ENCODE data around the gene RFX1. TPM values are rescaled to one million over a fixed set of nuclear protein-coding genes. Genes with fewer than 3 reads are reported as not detected.
"Not testable (repeated sequence)": the region's sequence is repeated elsewhere in the genome, so short reads cannot be mapped to it uniquely, and the experiment has no call there.

RFX1 gene
- total RNA-seq, 1 donor from 2014 or later, result 4.2 TPM

GRCh38 chr19:14027856-14028450 is 21.8 kb upstream of the RFX1 start, which contains the start of gene RLN3:
Gene RLN3 (plus strand): TSS chr19:14028148. CDS start chr19:14028205, 57 bp downstream.
- TF ChIP-seq CTCF (conservative IDR thresholded peaks at IDR 0.05; ENCODE audit: low read depth, low read length), result no peak
- no peak within 1 kb of the TSS for H3K4me3 ChIP-seq (ENCODE audit: low read depth, low read length)
- no peak for DNase-seq (ENCODE audit: low read depth)

GRCh38 chr19:14026652-14027192 is 20.6 kb upstream of the RFX1 start:
- not testable (repeated sequence) for H3K4me3 ChIP-seq (ENCODE audit: low read depth, low read length); DNase-seq (ENCODE audit: low read depth)

GRCh38 chr19:14023404-14024235 is 17.5 kb upstream of the RFX1 start:
- TF ChIP-seq CTCF (conservative IDR thresholded peaks at IDR 0.05; ENCODE audit: low read depth, low read length), result peak; percentile 64
- H3K4me3 ChIP-seq (ENCODE audit: low read depth, low read length), result no peak overlapping the region
- no peak for DNase-seq (ENCODE audit: low read depth)

GRCh38 chr19:14022469-14022868 is 16.3 kb upstream of the RFX1 start:
- H3K4me3 ChIP-seq (ENCODE audit: low read depth, low read length), result no peak overlapping the region
- no peak for TF ChIP-seq CTCF (conservative IDR thresholded peaks at IDR 0.05; ENCODE audit: low read depth, low read length)
- no peak for DNase-seq (ENCODE audit: low read depth)

GRCh38 chr19:14021474-14021873 is 15.4 kb upstream of the RFX1 start:
- no peak for DNase-seq (ENCODE audit: low read depth)
- H3K4me3 ChIP-seq (ENCODE audit: low read depth, low read length), result no peak overlapping the region
- no peak for TF ChIP-seq CTCF (conservative IDR thresholded peaks at IDR 0.05; ENCODE audit: low read depth, low read length)

GRCh38 chr19:14019739-14020138 is 13.6 kb upstream of the RFX1 start:
- DNase-seq (ENCODE audit: low read depth); H3K4me3 ChIP-seq (ENCODE audit: low read depth, low read length): not testable (repeated sequence)

GRCh38 chr19:14019100-14019499 is 13.0 kb upstream of the RFX1 start:
- DNase-seq (ENCODE audit: low read depth), result no peak
- H3K4me3 ChIP-seq (ENCODE audit: low read depth, low read length), result no peak overlapping the region
- no peak for TF ChIP-seq CTCF (conservative IDR thresholded peaks at IDR 0.05; ENCODE audit: low read depth, low read length)

All from epithelial cell of proximal tubule (primary cell).